ENCODE results near the gene PLEKHG3. TPM values are rescaled to one million over a fixed set of nuclear protein-coding genes. Genes with fewer than 3 reads are reported as not detected.

Gene PLEKHG3
- total RNA-seq, 2 donors from 2014 or later, result 57.8 to 69.7 TPM

- Histone ChIP-seq H3K36me3 (no peaks in the 10 kb centered on the region), H3K27me3 (replicated peaks; ENCODE audit: insufficient read depth) (no peaks in the 10 kb centered on the region), H3K4me3 (peak overlapping the region; percentile 62 to 84), H3K9me3 (no peaks in the 10 kb centered on the region), H3K27ac (peak overlapping the region; percentile 77 to 78), H3K4me1 (replicated peaks) (peaks cover 9% of the 10 kb centered on the region)
- DNase-seq (ENCODE audit: low spot score), result peak; percentile 25
- intact Hi-C loops (cut with DNase I), result no loop called here
- TF ChIP-seq POLR2A (IDR thresholded peaks at IDR 0.05) (peak; percentile 47), POLR2AphosphoS5 (IDR thresholded peaks at IDR 0.05) (no peak)
- WGBS, result 11% methylated on average over 18 of the region's 18 CpGs
Measured at GRCh38 chr14:64705381-64706118, 1.3 kb downstream of the PLEKHG3 start.

GRCh38 chr14:64706119-64706592 is 1.9 kb downstream of the PLEKHG3 start:
- peak overlapping the region; percentile 77 to 78 for H3K27ac ChIP-seq
- intact Hi-C loops (cut with DNase I), result no loop called here
- WGBS, result 38% methylated on average over 4 of the region's 4 CpGs
- H3K4me3 ChIP-seq, result peak overlapping the region in 1 of 2 donors; percentile 84
- H3K9me3 ChIP-seq, result no peaks in the 10 kb centered on the region
- peaks cover 9% of the 10 kb centered on the region for H3K4me1 ChIP-seq (replicated peaks)
- no peaks in the 10 kb centered on the region for H3K27me3 ChIP-seq (replicated peaks; ENCODE audit: insufficient read depth)
- no peak for DNase-seq (ENCODE audit: low spot score)
- no peak for TF ChIP-seq CTCF (IDR thresholded peaks at IDR 0.05)
- no peak for TF ChIP-seq POLR2A (IDR thresholded peaks at IDR 0.05)
- no peaks in the 10 kb centered on the region for H3K36me3 ChIP-seq

- H3K27me3 ChIP-seq (replicated peaks; ENCODE audit: insufficient read depth), result no peaks in the 10 kb centered on the region
- TF ChIP-seq POLR2A (IDR thresholded peaks at IDR 0.05) (no peak), POLR2AphosphoS5 (IDR thresholded peaks at IDR 0.05) (no peak), CTCF (IDR thresholded peaks at IDR 0.05) (no peak)
- no peaks in the 10 kb centered on the region for H3K36me3 ChIP-seq
- WGBS, result 44% methylated on average over 14 of the region's 14 CpGs
- DNase-seq (ENCODE audit: low spot score), result no peak
- H3K9me3 ChIP-seq, result no peaks in the 10 kb centered on the region
- H3K4me3 ChIP-seq, result no peak overlapping the region
- intact Hi-C loops (cut with DNase I), result no loop called here
- peaks cover 9% of the 10 kb centered on the region for H3K4me1 ChIP-seq (replicated peaks)
- peak overlapping the region in 1 of 2 donors; percentile 78 for H3K27ac ChIP-seq
Measured at GRCh38 chr14:64706593-64707193, 2.5 kb downstream of the PLEKHG3 start.

GRCh38 chr14:64707661-64708060 is 3.4 kb downstream of the PLEKHG3 start:
- H3K36me3 ChIP-seq, result no peaks in the 10 kb centered on the region
- no peaks in the 10 kb centered on the region for H3K27me3 ChIP-seq (replicated peaks; ENCODE audit: insufficient read depth)
- intact Hi-C loops (cut with DNase I), result no loop called here
- no peaks in the 10 kb centered on the region for H3K9me3 ChIP-seq
- H3K4me1 ChIP-seq (replicated peaks), result peaks cover 9% of the 10 kb centered on the region
- 60% methylated on average over 7 of the region's 7 CpGs for WGBS
- TF ChIP-seq POLR2A (IDR thresholded peaks at IDR 0.05), result no peak
- no peak for TF ChIP-seq CTCF (IDR thresholded peaks at IDR 0.05)
- TF ChIP-seq POLR2AphosphoS5 (IDR thresholded peaks at IDR 0.05), result no peak
- no peak overlapping the region for H3K27ac ChIP-seq
- no peak for DNase-seq (ENCODE audit: low spot score)
- no peak overlapping the region for H3K4me3 ChIP-seq

GRCh38 chr14:64708148-64709004 is 4.2 kb downstream of the PLEKHG3 start:
- no peaks in the 10 kb centered on the region for H3K9me3 ChIP-seq
- intact Hi-C loops (cut with DNase I), result no loop called here
- H3K4me3 ChIP-seq, result no peak overlapping the region
- TF ChIP-seq CTCF (IDR thresholded peaks at IDR 0.05) (no peak), POLR2AphosphoS5 (IDR thresholded peaks at IDR 0.05) (no peak), POLR2A (IDR thresholded peaks at IDR 0.05) (no peak)
- H3K27ac ChIP-seq, result no peak overlapping the region
- no peak for DNase-seq (ENCODE audit: low spot score)
- WGBS, result 34% methylated on average over 18 of the region's 18 CpGs
- H3K4me1 ChIP-seq (replicated peaks), result peaks cover 8% of the 10 kb centered on the region
- no peaks in the 10 kb centered on the region for H3K36me3 ChIP-seq
- H3K27me3 ChIP-seq (replicated peaks; ENCODE audit: insufficient read depth), result no peaks in the 10 kb centered on the region
